C4-2B (cell line): Measurements from ENCODE around the gene CDK7.

Source experiments
- ZFX ChIP-seq: fragments of 450-650 bp; IDR thresholded peaks from 2 replicates; pipeline ENCODE4 v1.6.1; 2017
- TF ChIP-seq, protein P1 (sequence below): fragments of 450-650 bp; conservative IDR thresholded peaks from 2 replicates; pipeline ENCODE4 v1.5.1; 2017; ENCODE audit warnings: mild to moderate bottlenecking

DNA sequence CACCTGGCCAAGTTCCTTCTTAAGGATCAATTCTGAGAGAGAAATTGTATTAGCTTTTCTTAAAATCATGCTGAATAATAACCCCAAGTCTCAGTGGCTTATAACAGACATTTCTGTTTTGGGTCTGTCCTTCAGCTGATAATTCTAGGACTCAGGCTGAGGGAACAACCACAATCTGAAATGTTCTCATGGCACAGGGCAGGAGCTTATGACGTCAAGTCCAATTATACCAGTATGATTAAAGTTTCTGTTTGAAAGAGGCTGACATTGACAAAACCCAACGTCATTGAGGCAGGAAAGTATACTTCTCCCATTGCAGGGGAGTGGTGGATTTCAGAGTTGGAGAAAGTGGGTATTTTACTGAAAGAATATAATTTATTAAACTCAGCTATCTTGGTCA lies 23.5 kb upstream of the CDK7 start:
- TF ChIP-seq, protein P1, sequence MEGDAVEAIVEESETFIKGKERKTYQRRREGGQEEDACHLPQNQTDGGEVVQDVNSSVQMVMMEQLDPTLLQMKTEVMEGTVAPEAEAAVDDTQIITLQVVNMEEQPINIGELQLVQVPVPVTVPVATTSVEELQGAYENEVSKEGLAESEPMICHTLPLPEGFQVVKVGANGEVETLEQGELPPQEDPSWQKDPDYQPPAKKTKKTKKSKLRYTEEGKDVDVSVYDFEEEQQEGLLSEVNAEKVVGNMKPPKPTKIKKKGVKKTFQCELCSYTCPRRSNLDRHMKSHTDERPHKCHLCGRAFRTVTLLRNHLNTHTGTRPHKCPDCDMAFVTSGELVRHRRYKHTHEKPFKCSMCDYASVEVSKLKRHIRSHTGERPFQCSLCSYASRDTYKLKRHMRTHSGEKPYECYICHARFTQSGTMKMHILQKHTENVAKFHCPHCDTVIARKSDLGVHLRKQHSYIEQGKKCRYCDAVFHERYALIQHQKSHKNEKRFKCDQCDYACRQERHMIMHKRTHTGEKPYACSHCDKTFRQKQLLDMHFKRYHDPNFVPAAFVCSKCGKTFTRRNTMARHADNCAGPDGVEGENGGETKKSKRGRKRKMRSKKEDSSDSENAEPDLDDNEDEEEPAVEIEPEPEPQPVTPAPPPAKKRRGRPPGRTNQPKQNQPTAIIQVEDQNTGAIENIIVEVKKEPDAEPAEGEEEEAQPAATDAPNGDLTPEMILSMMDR: no peak
- no peak for TF ChIP-seq ZFX
